ENCODE data around the gene TMEM247. TPM values are rescaled to one million over a fixed set of nuclear protein-coding genes. Genes with fewer than 3 reads are reported as not detected.

TMEM247 gene
- total RNA-seq, 2 donors from 2014 or later = not detected

- Histone ChIP-seq H3K27me3 (ENCODE audit: control insufficient read depth, insufficient read depth, low read length, poor library complexity, severe bottlenecking) (no peaks in the 10 kb centered on the region), H3K9me3 (ENCODE audit: control insufficient read depth, low read length) (no peaks in the 10 kb centered on the region), H3K4me1 (ENCODE audit: control insufficient read depth, insufficient read depth, low read length) (no peaks in the 10 kb centered on the region), H3K9ac (ENCODE audit: extremely low read depth, low read length, poor library complexity, severe bottlenecking) (no peak overlapping the region), H3K4me3 (ENCODE audit: low read length) (no peak overlapping the region), H3K27ac (ENCODE audit: low read depth, low read length) (no peak overlapping the region), H3K36me3 (ENCODE audit: control insufficient read depth, insufficient read depth, low read length) (no peaks in the 10 kb centered on the region)
- no peak for TF ChIP-seq CTCF (conservative IDR thresholded peaks at IDR 0.05)
- H3K4me1 Mint-ChIP-seq = no peaks in the 10 kb centered on the region
- no peaks in the 10 kb centered on the region for H3K9me3 Mint-ChIP-seq
- DNase-seq = no peak
- no peaks in the 10 kb centered on the region for H3K36me3 Mint-ChIP-seq (ENCODE audit: low read depth)
- peaks cover under 1% of the 10 kb centered on the region for H3K27me3 Mint-ChIP-seq (ENCODE audit: insufficient read depth)
- no peak overlapping the region for H3K4me3 Mint-ChIP-seq
- no peak overlapping the region for H3K27ac Mint-ChIP-seq
Measured at GRCh38 chr2:46449700-46450099, 29.7 kb upstream of the TMEM247 start.

- H3K9ac ChIP-seq (ENCODE audit: extremely low read depth, low read length, poor library complexity, severe bottlenecking) = no peak overlapping the region
- 91 to 94% methylated on average over 8 to 9 of the region's 9 CpGs for whole genome bisulfite sequencing, 2 experiments (ENCODE audit: insufficient coverage in 1 of 2, insufficient read length in 1 of 2)
- no peaks in the 10 kb centered on the region for H3K27me3 ChIP-seq (ENCODE audit: control insufficient read depth, insufficient read depth, low read length, poor library complexity, severe bottlenecking)
- H3K9me3 ChIP-seq (ENCODE audit: control insufficient read depth, low read length) = no peaks in the 10 kb centered on the region
- Mint-ChIP-seq H3K4me1 (no peaks in the 10 kb centered on the region), H3K9me3 (no peaks in the 10 kb centered on the region), H3K27ac (no peak overlapping the region), H3K27me3 (ENCODE audit: insufficient read depth) (peaks cover 2% of the 10 kb centered on the region), H3K36me3 (ENCODE audit: low read depth) (no peaks in the 10 kb centered on the region), H3K4me3 (no peak overlapping the region)
- no peaks in the 10 kb centered on the region for H3K4me1 ChIP-seq (ENCODE audit: control insufficient read depth, insufficient read depth, low read length)
- no peak overlapping the region for H3K27ac ChIP-seq (ENCODE audit: low read depth, low read length)
- H3K4me3 ChIP-seq (ENCODE audit: low read length) = no peak overlapping the region
- no peaks in the 10 kb centered on the region for H3K36me3 ChIP-seq (ENCODE audit: control insufficient read depth, insufficient read depth, low read length)
- TF ChIP-seq CTCF (conservative IDR thresholded peaks at IDR 0.05) = no peak
- DNase-seq = no peak
Measured at GRCh38 chr2:46451131-46451711, 28.1 kb upstream of the TMEM247 start.

GRCh38 chr2:46456789-46457188 lies 22.6 kb upstream of the TMEM247 start:
- H3K27ac Mint-ChIP-seq = no peak overlapping the region

More at GRCh38 chr2:46456789-46457188, 22.6 kb upstream of the TMEM247 start:
- no peak for TF ChIP-seq CTCF (conservative IDR thresholded peaks at IDR 0.05)
- Histone ChIP-seq H3K4me3 (ENCODE audit: low read length) (no peak overlapping the region), H3K36me3 (ENCODE audit: control insufficient read depth, insufficient read depth, low read length) (no peaks in the 10 kb centered on the region), H3K4me1 (ENCODE audit: control insufficient read depth, insufficient read depth, low read length) (no peaks in the 10 kb centered on the region), H3K27me3 (ENCODE audit: control insufficient read depth, insufficient read depth, low read length, poor library complexity, severe bottlenecking) (no peaks in the 10 kb centered on the region), H3K27ac (ENCODE audit: low read depth, low read length) (no peak overlapping the region), H3K9ac (ENCODE audit: extremely low read depth, low read length, poor library complexity, severe bottlenecking) (no peak overlapping the region), H3K9me3 (ENCODE audit: control insufficient read depth, low read length) (no peaks in the 10 kb centered on the region)
- WGBS, 2 experiments (ENCODE audit: insufficient coverage in 1 of 2, insufficient read length in 1 of 2) = 91 to 93% methylated on average over 4 to 7 of the region's 7 CpGs
- Mint-ChIP-seq H3K9me3 (no peaks in the 10 kb centered on the region), H3K4me3 (no peak overlapping the region), H3K27me3 (ENCODE audit: insufficient read depth) (peaks cover 2% of the 10 kb centered on the region), H3K36me3 (ENCODE audit: low read depth) (no peaks in the 10 kb centered on the region), H3K4me1 (no peaks in the 10 kb centered on the region)
- no peak for DNase-seq
